WTC11 (cell line): ENCODE results near the gene NCOA6. TPM values are rescaled to one million over a fixed set of nuclear protein-coding genes. Genes with fewer than 3 reads are reported as not detected.
A peak's percentile ranks its signal among the peaks of the same experiment; 100 is the strongest.

Experiments
- ATAC-seq: fragments of 200-7000 bp; cut with Tn5 transposase; 2 replicates; pipeline ENCODE4 v1.10.0; 2021; ENCODE audit warnings: mild to moderate bottlenecking, moderate library complexity
- CTCF ChIA-PET: fragments of 300-600 bp; sonication (Branson Sonifier 250); formaldehyde crosslinking; loops from one replicate; lab custom pipeline; 2021; ENCODE audit warnings: antibody characterized with exemption; lab: Charles Lee
- POLR2A ChIA-PET: fragments of 350-600 bp; sonication (Branson Sonifier 250); formaldehyde crosslinking; loops from one replicate; lab custom pipeline; 2021; ENCODE audit warnings: antibody characterized with exemption; lab: Charles Lee
- DNase-seq: peaks from one replicate; pipeline ENCODE4 v3.0.0; 2021; ENCODE audit warnings: low spot score
- H3K27ac Mint-ChIP-seq: 2 replicates; pipeline ENCODE4 v1.8.0; 2021; ENCODE audit warnings: mixed read lengths
- H3K27me3 Mint-ChIP-seq: 2 replicates; pipeline ENCODE4 v1.8.0; 2021; ENCODE audit warnings: low read depth, mild to moderate bottlenecking, moderate library complexity, mixed read lengths
- H3K36me3 Mint-ChIP-seq: 2 replicates; pipeline ENCODE4 v1.8.0; 2021; ENCODE audit warnings: mixed read lengths
- H3K4me1 Mint-ChIP-seq: 2 replicates; pipeline ENCODE4 v1.8.0; 2022; ENCODE audit warnings: mixed read lengths
- H3K4me3 Mint-ChIP-seq: 2 replicates; pipeline ENCODE4 v1.8.0; 2021; ENCODE audit warnings: mild to moderate bottlenecking, moderate library complexity, mixed read lengths
- H3K9me3 Mint-ChIP-seq: 2 replicates; pipeline ENCODE4 v1.8.0; 2021; ENCODE audit warnings: mixed read lengths
- ATF2 ChIP-seq: sonication (generic); formaldehyde crosslinking; IDR thresholded peaks from 2 replicates; pipeline ENCODE4 v1.8.1; 2022; ENCODE audit warnings: low read depth, missing genetic modification reagents, borderline replicate concordance
- ATF6 ChIP-seq: sonication (generic); formaldehyde crosslinking; IDR thresholded peaks from 2 replicates; pipeline ENCODE4 v1.8.1; 2023; ENCODE audit warnings: mild to moderate bottlenecking, missing genetic modification reagents
- CBFB ChIP-seq: sonication (generic); formaldehyde crosslinking; IDR thresholded peaks from 2 replicates; pipeline ENCODE4 v1.8.1; 2022; ENCODE audit warnings: mild to moderate bottlenecking, low read depth, missing genetic modification reagents
- CREB1 ChIP-seq: sonication (generic); formaldehyde crosslinking; IDR thresholded peaks from 2 replicates; pipeline ENCODE4 v1.8.0; 2023; ENCODE audit warnings: mild to moderate bottlenecking, missing genetic modification reagents
- ESRRA ChIP-seq: sonication (generic); formaldehyde crosslinking; IDR thresholded peaks from 2 replicates; pipeline ENCODE4 v1.8.1; 2022; ENCODE audit warnings: mild to moderate bottlenecking, missing genetic modification reagents, borderline replicate concordance
- HMGA2 ChIP-seq: fragments of 250-450 bp; sonication (Bioruptor Pico); IDR thresholded peaks from 2 replicates; pipeline ENCODE4 v1.4.0; 2021; ENCODE audit warnings: mild to moderate bottlenecking, moderate library complexity
- IRF1 ChIP-seq: sonication (generic); formaldehyde crosslinking; IDR thresholded peaks from 2 replicates; pipeline ENCODE4 v1.8.0; 2023; ENCODE audit warnings: missing genetic modification reagents
- NFE2L1 ChIP-seq: sonication (generic); formaldehyde crosslinking; IDR thresholded peaks from 2 replicates; pipeline ENCODE4 v1.8.1; 2023; ENCODE audit warnings: missing genetic modification reagents
- NR2C2 ChIP-seq: sonication (generic); formaldehyde crosslinking; IDR thresholded peaks from 2 replicates; pipeline ENCODE4 v1.8.0; 2022; ENCODE audit warnings: mild to moderate bottlenecking, missing genetic modification reagents
- SMAD3 ChIP-seq: sonication (generic); formaldehyde crosslinking; IDR thresholded peaks from 2 replicates; pipeline ENCODE4 v1.8.0; 2022; ENCODE audit warnings: missing genetic modification reagents, mild to moderate bottlenecking, borderline replicate concordance
- SP1 ChIP-seq: sonication (generic); formaldehyde crosslinking; conservative IDR thresholded peaks from 2 replicates; pipeline ENCODE4 v1.8.1; 2022; ENCODE audit warnings: missing genetic modification reagents
- TCF7 ChIP-seq: sonication (generic); formaldehyde crosslinking; IDR thresholded peaks from 2 replicates; pipeline ENCODE4 v1.8.0; 2022; ENCODE audit warnings: mild to moderate bottlenecking, low read depth, missing genetic modification reagents, moderate library complexity
- ZNF232 ChIP-seq: sonication (generic); formaldehyde crosslinking; IDR thresholded peaks from 2 replicates; pipeline ENCODE4 v1.8.0; 2022; ENCODE audit warnings: mild to moderate bottlenecking, missing genetic modification reagents
- ZNF423 ChIP-seq: fragments of 250-450 bp; sonication (Bioruptor Pico); IDR thresholded peaks from 2 replicates; pipeline ENCODE4 v2.1.2; 2022; ENCODE audit warnings: mild to moderate bottlenecking, moderate library complexity
- total RNA-seq: library from RNA; stranded (reverse); gene quantifications from 3 replicates; pipeline ENCODE4 v1.2.3, GENCODE V29; 2021
- TF ChIP-seq, protein P1 (sequence below): fragments of 250-450 bp; sonication (Bioruptor Pico); IDR thresholded peaks from 2 replicates; pipeline ENCODE4 v1.9.0; 2021; ENCODE audit warnings: moderate library complexity, mild to moderate bottlenecking, inconsistent platforms, borderline replicate concordance
- TF ChIP-seq, protein P2 (sequence below): sonication (generic); formaldehyde crosslinking; IDR thresholded peaks from 2 replicates; pipeline ENCODE4 v1.8.1; 2023; ENCODE audit warnings: mild to moderate bottlenecking, moderate library complexity, missing genetic modification reagents
- TF ChIP-seq, protein P3 (sequence below): sonication (generic); formaldehyde crosslinking; IDR thresholded peaks from 2 replicates; pipeline ENCODE4 v1.8.0; 2023; ENCODE audit warnings: mild to moderate bottlenecking, missing genetic modification reagents
- TF ChIP-seq, protein P4 (sequence below): sonication (generic); formaldehyde crosslinking; IDR thresholded peaks from 2 replicates; pipeline ENCODE4 v1.8.1; 2023; ENCODE audit warnings: mild to moderate bottlenecking, missing genetic modification reagents, moderate library complexity

NCOA6 gene
- total RNA-seq, 1 experiment from 2014 or later: 10.1 TPM

GRCh38 chr20:34706302-34706875 lies 119.1 kb downstream of the NCOA6 start (continued):
- no peak for TF ChIP-seq ATF2 (CRISPR knock-in tag)
- TF ChIP-seq, protein P1, sequence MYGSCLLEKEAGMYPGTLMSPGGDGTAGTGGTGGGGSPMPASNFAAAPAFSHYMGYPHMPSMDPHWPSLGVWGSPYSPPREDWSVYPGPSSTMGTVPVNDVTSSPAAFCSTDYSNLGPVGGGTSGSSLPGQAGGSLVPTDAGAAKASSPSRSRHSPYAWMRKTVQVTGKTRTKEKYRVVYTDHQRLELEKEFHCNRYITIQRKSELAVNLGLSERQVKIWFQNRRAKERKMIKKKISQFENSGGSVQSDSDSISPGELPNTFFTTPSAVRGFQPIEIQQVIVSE (CRISPR knock-in tag): no peak
- TF ChIP-seq CBFB (CRISPR knock-in tag): no peak

DNA sequence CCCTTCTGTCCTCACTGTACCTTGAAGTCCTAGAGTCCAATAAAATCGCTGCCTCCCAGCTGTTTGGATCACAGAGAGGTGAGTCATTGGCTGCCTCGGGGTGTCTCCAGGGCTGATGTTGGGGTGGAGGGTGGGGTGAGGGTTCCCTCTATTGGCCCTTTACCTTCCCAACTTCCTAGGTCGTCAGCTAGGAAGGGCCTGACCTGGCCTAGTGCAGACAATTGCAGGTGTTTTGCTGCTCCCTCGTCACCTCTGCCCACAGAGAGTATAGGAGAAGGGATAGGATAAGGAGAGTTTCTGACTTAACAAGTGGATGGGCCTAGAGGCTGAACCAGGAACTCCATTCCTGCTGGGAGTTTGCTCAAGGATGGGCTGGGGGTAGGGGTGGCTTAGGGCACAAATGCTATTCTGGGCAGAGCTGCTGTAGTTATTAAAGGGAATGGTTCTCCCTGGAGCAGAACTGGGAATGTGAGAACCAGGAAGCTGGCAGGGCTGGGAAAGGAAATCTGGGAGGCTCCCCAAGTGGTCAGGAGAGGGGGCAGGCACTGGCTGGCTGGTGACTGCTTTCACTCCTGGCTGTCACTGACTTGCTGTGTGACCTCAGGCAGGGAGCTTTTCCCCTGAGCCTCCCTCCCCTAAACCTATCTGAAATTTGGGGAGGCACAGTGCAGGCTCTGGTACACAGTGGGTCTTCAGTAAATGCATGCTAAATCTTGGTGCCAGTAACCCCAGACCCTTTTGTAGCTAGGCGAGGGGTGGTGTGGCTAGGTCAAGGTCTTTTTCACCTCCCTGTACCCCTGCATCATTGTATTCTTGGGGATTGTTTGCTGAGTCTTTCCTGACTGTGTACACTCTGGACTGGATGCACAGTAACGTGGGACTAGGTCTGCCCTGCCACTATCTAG lies 119.8 kb downstream of the NCOA6 start:
- peaks cover 22% of the 10 kb centered on the region for H3K4me1 Mint-ChIP-seq
- ATAC-seq (no peak), DNase-seq (peak; percentile 30)
- peak overlapping the region; percentile 83 for H3K4me3 Mint-ChIP-seq
- no peaks in the 10 kb centered on the region for H3K9me3 Mint-ChIP-seq
- ChIA-PET POLR2A (interaction anchor here (1.4 kb wide), 1 partner anchor 147 kb away, joined by 4 read pairs; the partner anchor contains the start of gene MAP1LC3A), CTCF (interaction anchor here (0.8 to 7.0 kb wide), 8 partner anchors 64 to 263 kb away, joined by 3 to 50 read pairs (median 3); no protein-coding TSS in a partner anchor)
- no peaks in the 10 kb centered on the region for H3K36me3 Mint-ChIP-seq
- TF ChIP-seq CBFB (CRISPR knock-in tag) (no peak), SMAD3 (no peak), SP1 (CRISPR knock-in tag) (no peak), HMGA2 (CRISPR knock-in tag) (no peak), ESRRA (CRISPR knock-in tag) (no peak), NR2C2 (no peak), ZNF232 (CRISPR knock-in tag) (no peak), NFE2L1 (CRISPR knock-in tag) (no peak)
- TF ChIP-seq, protein P2, sequence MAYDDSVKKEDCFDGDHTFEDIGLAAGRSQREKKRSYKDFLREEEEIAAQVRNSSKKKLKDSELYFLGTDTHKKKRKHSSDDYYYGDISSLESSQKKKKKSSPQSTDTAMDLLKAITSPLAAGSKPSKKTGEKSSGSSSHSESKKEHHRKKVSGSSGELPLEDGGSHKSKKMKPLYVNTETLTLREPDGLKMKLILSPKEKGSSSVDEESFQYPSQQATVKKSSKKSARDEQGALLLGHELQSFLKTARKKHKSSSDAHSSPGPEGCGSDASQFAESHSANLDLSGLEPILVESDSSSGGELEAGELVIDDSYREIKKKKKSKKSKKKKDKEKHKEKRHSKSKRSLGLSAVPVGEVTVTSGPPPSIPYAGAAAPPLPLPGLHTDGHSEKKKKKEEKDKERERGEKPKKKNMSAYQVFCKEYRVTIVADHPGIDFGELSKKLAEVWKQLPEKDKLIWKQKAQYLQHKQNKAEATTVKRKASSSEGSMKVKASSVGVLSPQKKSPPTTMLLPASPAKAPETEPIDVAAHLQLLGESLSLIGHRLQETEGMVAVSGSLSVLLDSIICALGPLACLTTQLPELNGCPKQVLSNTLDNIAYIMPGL (CRISPR knock-in tag): no peak
- peak overlapping the region; percentile 87; the same call in 1 of the 2 replicates for H3K27ac Mint-ChIP-seq
- peaks cover 57% of the 10 kb centered on the region for H3K27me3 Mint-ChIP-seq

DNA sequence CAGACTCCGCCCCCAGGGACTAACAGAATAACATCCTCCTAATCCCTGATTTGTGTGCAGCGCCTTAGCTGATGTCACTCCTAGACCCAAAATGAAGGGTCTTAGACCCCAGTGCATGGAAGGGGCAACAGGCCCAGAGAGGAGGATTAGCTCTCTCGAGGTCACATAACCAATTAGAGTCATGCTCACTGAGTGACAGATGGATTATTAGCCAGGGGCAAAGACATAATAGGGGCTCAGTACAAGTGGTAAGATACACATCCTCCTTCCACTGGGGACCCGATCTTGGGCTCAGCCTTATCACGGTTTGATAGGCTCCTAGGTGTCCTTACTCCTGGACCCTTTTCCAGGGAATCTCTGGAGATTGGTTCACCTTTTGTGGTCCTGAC lies 120.4 kb downstream of the NCOA6 start:
- H3K36me3 Mint-ChIP-seq: no peaks in the 10 kb centered on the region
- ATAC-seq (no peak), DNase-seq (no peak)
- peak overlapping the region; percentile 83 for H3K4me3 Mint-ChIP-seq
- ChIA-PET CTCF (interaction anchor here (1.1 to 7.0 kb wide), 9 partner anchors 65 to 392 kb away, joined by 3 to 50 read pairs (median 7); partner anchors contain the start of gene MAP1LC3A), POLR2A (interaction anchor here (1.4 kb wide), 1 partner anchor 146 kb away, joined by 4 read pairs; the partner anchor contains the start of gene MAP1LC3A)
- H3K4me1 Mint-ChIP-seq: peaks cover 17% of the 10 kb centered on the region
- H3K27ac Mint-ChIP-seq: peak overlapping the region; percentile 87
- H3K27me3 Mint-ChIP-seq: peaks cover 50% of the 10 kb centered on the region
- H3K9me3 Mint-ChIP-seq: no peaks in the 10 kb centered on the region
- TF ChIP-seq, protein P1 (CRISPR knock-in tag): no peak
- TF ChIP-seq ZNF423 (CRISPR knock-in tag) (no peak), IRF1 (CRISPR knock-in tag) (no peak), TCF7 (CRISPR knock-in tag) (no peak), ZNF232 (CRISPR knock-in tag) (no peak), ATF6 (no peak), CREB1 (CRISPR knock-in tag) (no peak)
- TF ChIP-seq, protein P3, sequence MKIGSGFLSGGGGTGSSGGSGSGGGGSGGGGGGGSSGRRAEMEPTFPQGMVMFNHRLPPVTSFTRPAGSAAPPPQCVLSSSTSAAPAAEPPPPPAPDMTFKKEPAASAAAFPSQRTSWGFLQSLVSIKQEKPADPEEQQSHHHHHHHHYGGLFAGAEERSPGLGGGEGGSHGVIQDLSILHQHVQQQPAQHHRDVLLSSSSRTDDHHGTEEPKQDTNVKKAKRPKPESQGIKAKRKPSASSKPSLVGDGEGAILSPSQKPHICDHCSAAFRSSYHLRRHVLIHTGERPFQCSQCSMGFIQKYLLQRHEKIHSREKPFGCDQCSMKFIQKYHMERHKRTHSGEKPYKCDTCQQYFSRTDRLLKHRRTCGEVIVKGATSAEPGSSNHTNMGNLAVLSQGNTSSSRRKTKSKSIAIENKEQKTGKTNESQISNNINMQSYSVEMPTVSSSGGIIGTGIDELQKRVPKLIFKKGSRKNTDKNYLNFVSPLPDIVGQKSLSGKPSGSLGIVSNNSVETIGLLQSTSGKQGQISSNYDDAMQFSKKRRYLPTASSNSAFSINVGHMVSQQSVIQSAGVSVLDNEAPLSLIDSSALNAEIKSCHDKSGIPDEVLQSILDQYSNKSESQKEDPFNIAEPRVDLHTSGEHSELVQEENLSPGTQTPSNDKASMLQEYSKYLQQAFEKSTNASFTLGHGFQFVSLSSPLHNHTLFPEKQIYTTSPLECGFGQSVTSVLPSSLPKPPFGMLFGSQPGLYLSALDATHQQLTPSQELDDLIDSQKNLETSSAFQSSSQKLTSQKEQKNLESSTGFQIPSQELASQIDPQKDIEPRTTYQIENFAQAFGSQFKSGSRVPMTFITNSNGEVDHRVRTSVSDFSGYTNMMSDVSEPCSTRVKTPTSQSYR (CRISPR knock-in tag): no peak
- TF ChIP-seq, protein P4, sequence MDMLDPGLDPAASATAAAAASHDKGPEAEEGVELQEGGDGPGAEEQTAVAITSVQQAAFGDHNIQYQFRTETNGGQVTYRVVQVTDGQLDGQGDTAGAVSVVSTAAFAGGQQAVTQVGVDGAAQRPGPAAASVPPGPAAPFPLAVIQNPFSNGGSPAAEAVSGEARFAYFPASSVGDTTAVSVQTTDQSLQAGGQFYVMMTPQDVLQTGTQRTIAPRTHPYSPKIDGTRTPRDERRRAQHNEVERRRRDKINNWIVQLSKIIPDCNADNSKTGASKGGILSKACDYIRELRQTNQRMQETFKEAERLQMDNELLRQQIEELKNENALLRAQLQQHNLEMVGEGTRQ (CRISPR knock-in tag): no peak
